RWPE1 (cell line): Measurements from ENCODE around the gene RNU4-1.
"Not testable (repeated sequence)": the region's sequence is repeated elsewhere in the genome, so short reads cannot be mapped to it uniquely, and the experiment has no call there.

Experiments
- CTCF ChIA-PET: fragments of 350-600 bp; sonication (Branson Sonifier 250); formaldehyde crosslinking; extraction: SDS; loops from one replicate; lab custom pipeline; 2021; lab: Yijun Ruan, JAX
- POLR2A ChIA-PET: fragments of 400-600 bp; formaldehyde crosslinking; extraction: SDS; loops from one replicate; lab custom pipeline; 2020; ENCODE audit warnings: antibody characterized with exemption; ENCODE audit not compliant: low non-redundant PET; lab: Yijun Ruan, JAX
- DNase-seq: peaks from one replicate; pipeline ENCODE4 v3.0.0; 2012; ENCODE audit warnings: low spot score
- H3K27ac ChIP-seq: fragments of 450-650 bp; 2 replicates; pipeline ENCODE4 v1.5.1; 2017
- TF ChIP-seq, protein P1 (sequence below): fragments of 450-650 bp; conservative IDR thresholded peaks from 2 replicates; pipeline ENCODE4 v1.5.1; 2017; ENCODE audit warnings: low read depth, mild to moderate bottlenecking

The RNU4-1 gene

DNA sequence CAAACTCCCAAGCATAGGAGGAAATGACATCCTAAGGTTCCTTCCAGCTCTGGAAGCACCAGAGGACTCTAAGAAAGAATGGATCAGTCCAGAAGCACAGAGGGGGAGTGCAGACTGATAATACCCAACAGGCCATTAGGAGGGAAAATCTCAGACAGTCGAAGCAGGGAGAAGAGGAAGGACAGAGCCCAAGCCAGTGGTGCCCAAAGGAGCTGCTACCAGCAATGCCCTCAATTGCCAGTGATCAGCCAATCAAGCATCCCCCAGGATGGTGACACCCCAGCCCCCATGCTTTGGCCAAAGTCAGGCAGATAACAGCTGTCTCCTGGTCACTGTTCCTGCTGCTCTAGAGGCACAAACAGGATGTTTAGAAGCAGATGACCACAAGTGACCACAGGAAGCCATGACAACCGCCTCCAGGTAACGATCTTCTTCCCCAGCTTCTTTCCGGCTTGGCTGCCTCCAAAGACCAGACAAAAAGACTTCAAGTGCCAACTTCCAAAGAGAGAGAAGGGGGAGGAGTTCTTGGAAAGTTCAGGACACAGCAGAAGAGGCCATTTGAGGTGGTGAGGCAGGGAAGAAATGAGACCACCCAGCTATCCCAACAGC is 43.7 kb downstream of the RNU4-1 start:
- POLR2A ChIA-PET = no interaction called here

DNA sequence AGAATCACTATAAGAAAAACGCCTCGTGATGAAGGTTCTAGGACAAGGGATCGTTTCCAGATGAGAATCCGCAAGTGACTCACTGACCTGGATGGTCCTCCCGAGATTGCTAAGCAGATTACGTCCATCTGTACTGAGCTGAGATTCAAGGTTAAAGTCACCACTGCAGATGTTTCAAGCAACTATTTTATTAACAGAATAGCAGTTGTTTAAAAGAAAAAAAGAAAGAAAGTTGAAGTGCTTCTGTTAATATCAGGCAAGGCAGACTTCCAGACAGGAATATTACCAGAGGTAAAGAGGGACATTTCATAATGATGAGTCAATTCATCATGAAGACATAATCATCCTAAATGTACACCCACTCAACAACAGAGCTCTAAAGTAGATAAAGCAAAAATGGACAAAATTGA is 45.4 kb downstream of the RNU4-1 start:
- peak overlapping the region; percentile 91 for H3K27ac ChIP-seq
- ChIA-PET POLR2A (no interaction called here), CTCF (interaction anchor here (0.6 to 2.9 kb wide), 6 partner anchors 10 to 54 kb away, joined by 3 to 12 read pairs (median 4); partner anchors contain the start of gene PXN)
- TF ChIP-seq, protein P1, sequence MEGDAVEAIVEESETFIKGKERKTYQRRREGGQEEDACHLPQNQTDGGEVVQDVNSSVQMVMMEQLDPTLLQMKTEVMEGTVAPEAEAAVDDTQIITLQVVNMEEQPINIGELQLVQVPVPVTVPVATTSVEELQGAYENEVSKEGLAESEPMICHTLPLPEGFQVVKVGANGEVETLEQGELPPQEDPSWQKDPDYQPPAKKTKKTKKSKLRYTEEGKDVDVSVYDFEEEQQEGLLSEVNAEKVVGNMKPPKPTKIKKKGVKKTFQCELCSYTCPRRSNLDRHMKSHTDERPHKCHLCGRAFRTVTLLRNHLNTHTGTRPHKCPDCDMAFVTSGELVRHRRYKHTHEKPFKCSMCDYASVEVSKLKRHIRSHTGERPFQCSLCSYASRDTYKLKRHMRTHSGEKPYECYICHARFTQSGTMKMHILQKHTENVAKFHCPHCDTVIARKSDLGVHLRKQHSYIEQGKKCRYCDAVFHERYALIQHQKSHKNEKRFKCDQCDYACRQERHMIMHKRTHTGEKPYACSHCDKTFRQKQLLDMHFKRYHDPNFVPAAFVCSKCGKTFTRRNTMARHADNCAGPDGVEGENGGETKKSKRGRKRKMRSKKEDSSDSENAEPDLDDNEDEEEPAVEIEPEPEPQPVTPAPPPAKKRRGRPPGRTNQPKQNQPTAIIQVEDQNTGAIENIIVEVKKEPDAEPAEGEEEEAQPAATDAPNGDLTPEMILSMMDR = no peak
- DNase-seq = no peak

More for the DNA sequence above, 43.7 kb downstream of the RNU4-1 start:
- TF ChIP-seq, protein P1 = no peak
- H3K27ac ChIP-seq = peak overlapping the region; percentile 91
- CTCF ChIA-PET = interaction anchor here (2.9 kb wide), 1 partner anchor 21 kb away, joined by 12 read pairs; no protein-coding TSS in a partner anchor
- no peak for DNase-seq

DNA sequence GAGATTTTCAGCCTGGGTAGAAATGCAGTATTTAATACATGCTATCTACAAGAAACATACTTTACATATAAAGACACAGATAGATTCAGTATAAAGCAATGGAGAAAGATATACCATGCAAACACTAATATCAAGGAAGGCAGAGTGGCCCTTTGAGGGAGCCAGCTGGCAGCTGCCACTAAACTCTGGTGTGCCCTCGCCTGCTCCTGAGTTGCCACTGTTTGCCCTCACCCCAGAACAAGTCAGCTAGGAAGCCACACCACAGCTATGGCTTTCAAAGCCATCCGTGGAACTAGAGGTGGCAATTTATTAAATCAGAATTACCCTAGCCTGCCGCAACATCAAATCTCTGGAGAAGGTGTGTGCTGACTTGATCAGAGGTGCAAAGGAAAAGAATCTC is 45.9 kb downstream of the RNU4-1 start:
- TF ChIP-seq, protein P1 = no peak
- ChIA-PET CTCF (interaction anchor here (0.6 to 2.9 kb wide), 4 partner anchors 9 to 19 kb away, joined by 3 to 12 read pairs (median 4); partner anchors contain the start of gene PXN), POLR2A (no interaction called here)
- no peak for DNase-seq
- peak overlapping the region; percentile 91 for H3K27ac ChIP-seq

DNA sequence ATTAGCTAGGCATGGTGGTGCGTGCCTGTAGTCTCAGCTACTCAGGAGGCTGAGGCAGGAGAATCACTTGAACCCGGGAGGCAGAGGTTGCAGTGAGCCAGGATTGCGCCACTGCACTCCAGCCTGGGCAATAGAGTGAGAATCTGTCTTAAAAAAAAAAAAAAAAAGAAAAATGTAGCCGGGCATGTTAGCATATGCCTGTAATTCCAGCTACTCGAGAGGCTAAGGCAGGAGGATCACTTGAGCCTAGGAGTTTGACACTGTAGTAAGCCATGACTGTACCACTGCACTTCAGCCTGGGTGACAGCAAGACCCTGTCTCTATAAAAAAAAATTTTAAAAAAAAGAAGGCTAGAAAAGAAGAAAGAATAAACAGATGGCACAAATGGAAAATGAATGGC is 46.3 kb downstream of the RNU4-1 start:
- DNase-seq, POLR2A ChIA-PET: not testable (repeated sequence)
- H3K27ac ChIP-seq = peak overlapping the region; percentile 91
- CTCF ChIA-PET = interaction anchor here (1.0 to 2.9 kb wide), 2 partner anchors 19 kb away, joined by 3 to 12 read pairs; partner anchors contain the start of gene PXN
